ENCODE measurements around the gene DIAPH2. TPM values are rescaled to one million over a fixed set of nuclear protein-coding genes. Genes with fewer than 3 reads are reported as not detected.

DIAPH2 gene
- total RNA-seq, 1 experiment from 2014 or later: 15.9 TPM

DNA sequence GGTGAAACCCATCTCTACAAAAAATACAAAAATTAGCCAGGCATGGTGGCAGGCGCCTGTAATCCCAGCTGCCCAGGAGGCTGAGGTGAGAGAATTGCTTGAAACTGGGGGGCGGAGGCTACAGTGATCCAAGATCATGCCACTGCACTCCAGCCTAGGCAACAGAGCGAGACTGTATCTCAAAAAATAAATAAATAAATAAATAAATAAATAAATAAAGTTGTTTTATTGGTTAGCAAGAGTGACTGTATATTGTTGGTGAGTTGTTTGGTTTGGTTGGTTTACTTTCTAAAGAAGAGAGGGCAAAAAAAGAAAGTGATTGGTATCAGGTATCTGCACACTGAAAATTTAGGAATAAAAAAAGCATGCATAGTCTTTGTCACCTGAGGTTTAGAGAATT, 700.0 kb downstream of the DIAPH2 start:
- Mint-ChIP-seq H3K4me1 (peaks cover 8% of the 10 kb centered on the region), H3K9me3 (no peaks in the 10 kb centered on the region), H3K27ac (no peak overlapping the region), H3K27me3 (ENCODE audit: low read depth) (no peaks in the 10 kb centered on the region), H3K4me3 (no peak overlapping the region), H3K36me3 (peaks cover 29% of the 10 kb centered on the region)
- DNase-seq (ENCODE audit: low spot score) (no peak), ATAC-seq (no peak)
- POLR2A ChIA-PET: no interaction called here
- CTCF ChIA-PET: no interaction called here
- no peak for TF ChIP-seq ZNF263 (CRISPR knock-in tag; IDR thresholded peaks at IDR 0.05; ENCODE audit: low read depth)
- TF ChIP-seq, protein P1, sequence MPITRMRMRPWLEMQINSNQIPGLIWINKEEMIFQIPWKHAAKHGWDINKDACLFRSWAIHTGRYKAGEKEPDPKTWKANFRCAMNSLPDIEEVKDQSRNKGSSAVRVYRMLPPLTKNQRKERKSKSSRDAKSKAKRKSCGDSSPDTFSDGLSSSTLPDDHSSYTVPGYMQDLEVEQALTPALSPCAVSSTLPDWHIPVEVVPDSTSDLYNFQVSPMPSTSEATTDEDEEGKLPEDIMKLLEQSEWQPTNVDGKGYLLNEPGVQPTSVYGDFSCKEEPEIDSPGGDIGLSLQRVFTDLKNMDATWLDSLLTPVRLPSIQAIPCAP (CRISPR knock-in tag; IDR thresholded peaks at IDR 0.05): no peak
- no peak for TF ChIP-seq CREM (CRISPR knock-in tag; IDR thresholded peaks at IDR 0.05)
- TF ChIP-seq, protein P2, sequence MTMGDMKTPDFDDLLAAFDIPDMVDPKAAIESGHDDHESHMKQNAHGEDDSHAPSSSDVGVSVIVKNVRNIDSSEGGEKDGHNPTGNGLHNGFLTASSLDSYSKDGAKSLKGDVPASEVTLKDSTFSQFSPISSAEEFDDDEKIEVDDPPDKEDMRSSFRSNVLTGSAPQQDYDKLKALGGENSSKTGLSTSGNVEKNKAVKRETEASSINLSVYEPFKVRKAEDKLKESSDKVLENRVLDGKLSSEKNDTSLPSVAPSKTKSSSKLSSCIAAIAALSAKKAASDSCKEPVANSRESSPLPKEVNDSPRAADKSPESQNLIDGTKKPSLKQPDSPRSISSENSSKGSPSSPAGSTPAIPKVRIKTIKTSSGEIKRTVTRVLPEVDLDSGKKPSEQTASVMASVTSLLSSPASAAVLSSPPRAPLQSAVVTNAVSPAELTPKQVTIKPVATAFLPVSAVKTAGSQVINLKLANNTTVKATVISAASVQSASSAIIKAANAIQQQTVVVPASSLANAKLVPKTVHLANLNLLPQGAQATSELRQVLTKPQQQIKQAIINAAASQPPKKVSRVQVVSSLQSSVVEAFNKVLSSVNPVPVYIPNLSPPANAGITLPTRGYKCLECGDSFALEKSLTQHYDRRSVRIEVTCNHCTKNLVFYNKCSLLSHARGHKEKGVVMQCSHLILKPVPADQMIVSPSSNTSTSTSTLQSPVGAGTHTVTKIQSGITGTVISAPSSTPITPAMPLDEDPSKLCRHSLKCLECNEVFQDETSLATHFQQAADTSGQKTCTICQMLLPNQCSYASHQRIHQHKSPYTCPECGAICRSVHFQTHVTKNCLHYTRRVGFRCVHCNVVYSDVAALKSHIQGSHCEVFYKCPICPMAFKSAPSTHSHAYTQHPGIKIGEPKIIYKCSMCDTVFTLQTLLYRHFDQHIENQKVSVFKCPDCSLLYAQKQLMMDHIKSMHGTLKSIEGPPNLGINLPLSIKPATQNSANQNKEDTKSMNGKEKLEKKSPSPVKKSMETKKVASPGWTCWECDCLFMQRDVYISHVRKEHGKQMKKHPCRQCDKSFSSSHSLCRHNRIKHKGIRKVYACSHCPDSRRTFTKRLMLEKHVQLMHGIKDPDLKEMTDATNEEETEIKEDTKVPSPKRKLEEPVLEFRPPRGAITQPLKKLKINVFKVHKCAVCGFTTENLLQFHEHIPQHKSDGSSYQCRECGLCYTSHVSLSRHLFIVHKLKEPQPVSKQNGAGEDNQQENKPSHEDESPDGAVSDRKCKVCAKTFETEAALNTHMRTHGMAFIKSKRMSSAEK (CRISPR knock-in tag; IDR thresholded peaks at IDR 0.05; ENCODE audit: borderline replicate concordance): no peak
- TF ChIP-seq, protein P3, sequence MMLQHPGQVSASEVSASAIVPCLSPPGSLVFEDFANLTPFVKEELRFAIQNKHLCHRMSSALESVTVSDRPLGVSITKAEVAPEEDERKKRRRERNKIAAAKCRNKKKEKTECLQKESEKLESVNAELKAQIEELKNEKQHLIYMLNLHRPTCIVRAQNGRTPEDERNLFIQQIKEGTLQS (CRISPR knock-in tag; conservative IDR thresholded peaks at IDR 0.05): no peak
- no peak for TF ChIP-seq ZNF416 (CRISPR knock-in tag; IDR thresholded peaks at IDR 0.05)
- TF ChIP-seq MYBL2 (CRISPR knock-in tag; IDR thresholded peaks at IDR 0.05): no peak
- TF ChIP-seq, protein P4, sequence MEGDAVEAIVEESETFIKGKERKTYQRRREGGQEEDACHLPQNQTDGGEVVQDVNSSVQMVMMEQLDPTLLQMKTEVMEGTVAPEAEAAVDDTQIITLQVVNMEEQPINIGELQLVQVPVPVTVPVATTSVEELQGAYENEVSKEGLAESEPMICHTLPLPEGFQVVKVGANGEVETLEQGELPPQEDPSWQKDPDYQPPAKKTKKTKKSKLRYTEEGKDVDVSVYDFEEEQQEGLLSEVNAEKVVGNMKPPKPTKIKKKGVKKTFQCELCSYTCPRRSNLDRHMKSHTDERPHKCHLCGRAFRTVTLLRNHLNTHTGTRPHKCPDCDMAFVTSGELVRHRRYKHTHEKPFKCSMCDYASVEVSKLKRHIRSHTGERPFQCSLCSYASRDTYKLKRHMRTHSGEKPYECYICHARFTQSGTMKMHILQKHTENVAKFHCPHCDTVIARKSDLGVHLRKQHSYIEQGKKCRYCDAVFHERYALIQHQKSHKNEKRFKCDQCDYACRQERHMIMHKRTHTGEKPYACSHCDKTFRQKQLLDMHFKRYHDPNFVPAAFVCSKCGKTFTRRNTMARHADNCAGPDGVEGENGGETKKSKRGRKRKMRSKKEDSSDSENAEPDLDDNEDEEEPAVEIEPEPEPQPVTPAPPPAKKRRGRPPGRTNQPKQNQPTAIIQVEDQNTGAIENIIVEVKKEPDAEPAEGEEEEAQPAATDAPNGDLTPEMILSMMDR (IDR thresholded peaks at IDR 0.05): no peak
- TF ChIP-seq ESRRA (CRISPR knock-in tag; IDR thresholded peaks at IDR 0.05; ENCODE audit: borderline replicate concordance): no peak

DNA sequence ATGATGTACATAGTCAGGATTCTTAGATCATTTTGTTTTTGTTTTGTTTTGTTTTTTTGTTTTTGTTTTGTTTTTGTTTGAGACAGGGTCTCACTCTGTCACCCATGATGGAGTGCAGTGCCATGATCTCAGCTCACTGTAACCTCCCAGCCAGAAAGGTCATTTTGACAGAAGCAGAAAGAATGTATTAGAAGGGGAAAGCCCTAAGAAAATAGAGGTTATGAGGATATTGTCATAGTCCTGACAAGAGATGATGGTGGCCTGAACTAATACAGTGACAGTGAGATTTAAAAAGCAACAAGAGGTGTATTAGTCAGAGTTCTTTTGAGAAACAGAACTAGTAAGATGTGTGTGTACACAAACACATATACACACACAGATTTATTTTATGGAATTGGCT, 702.4 kb downstream of the DIAPH2 start:
- ChIA-PET POLR2A (no interaction called here), CTCF (no interaction called here)
- Mint-ChIP-seq H3K4me3 (no peak overlapping the region), H3K9me3 (no peaks in the 10 kb centered on the region), H3K27ac (0 out of 2 replicates have a peak overlapping the region, but pooled peaks have one; percentile 3), H3K27me3 (ENCODE audit: low read depth) (no peaks in the 10 kb centered on the region), H3K36me3 (peaks cover 30% of the 10 kb centered on the region), H3K4me1 (no peaks in the 10 kb centered on the region)
- DNase-seq (ENCODE audit: low spot score): no peak
- no peak for ATAC-seq
- TF ChIP-seq SP1 (CRISPR knock-in tag; conservative IDR thresholded peaks at IDR 0.05): no peak
- no peak for TF ChIP-seq SMAD4 (CRISPR knock-in tag; IDR thresholded peaks at IDR 0.05)
- TF ChIP-seq, protein P5, sequence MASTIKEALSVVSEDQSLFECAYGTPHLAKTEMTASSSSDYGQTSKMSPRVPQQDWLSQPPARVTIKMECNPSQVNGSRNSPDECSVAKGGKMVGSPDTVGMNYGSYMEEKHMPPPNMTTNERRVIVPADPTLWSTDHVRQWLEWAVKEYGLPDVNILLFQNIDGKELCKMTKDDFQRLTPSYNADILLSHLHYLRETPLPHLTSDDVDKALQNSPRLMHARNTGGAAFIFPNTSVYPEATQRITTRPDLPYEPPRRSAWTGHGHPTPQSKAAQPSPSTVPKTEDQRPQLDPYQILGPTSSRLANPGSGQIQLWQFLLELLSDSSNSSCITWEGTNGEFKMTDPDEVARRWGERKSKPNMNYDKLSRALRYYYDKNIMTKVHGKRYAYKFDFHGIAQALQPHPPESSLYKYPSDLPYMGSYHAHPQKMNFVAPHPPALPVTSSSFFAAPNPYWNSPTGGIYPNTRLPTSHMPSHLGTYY (CRISPR knock-in tag; IDR thresholded peaks at IDR 0.05): no peak
- TF ChIP-seq MYBL2 (CRISPR knock-in tag; IDR thresholded peaks at IDR 0.05): no peak
- TF ChIP-seq ATF1 (CRISPR knock-in tag; IDR thresholded peaks at IDR 0.05): no peak
- TF ChIP-seq, protein P6, sequence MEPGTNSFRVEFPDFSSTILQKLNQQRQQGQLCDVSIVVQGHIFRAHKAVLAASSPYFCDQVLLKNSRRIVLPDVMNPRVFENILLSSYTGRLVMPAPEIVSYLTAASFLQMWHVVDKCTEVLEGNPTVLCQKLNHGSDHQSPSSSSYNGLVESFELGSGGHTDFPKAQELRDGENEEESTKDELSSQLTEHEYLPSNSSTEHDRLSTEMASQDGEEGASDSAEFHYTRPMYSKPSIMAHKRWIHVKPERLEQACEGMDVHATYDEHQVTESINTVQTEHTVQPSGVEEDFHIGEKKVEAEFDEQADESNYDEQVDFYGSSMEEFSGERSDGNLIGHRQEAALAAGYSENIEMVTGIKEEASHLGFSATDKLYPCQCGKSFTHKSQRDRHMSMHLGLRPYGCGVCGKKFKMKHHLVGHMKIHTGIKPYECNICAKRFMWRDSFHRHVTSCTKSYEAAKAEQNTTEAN (CRISPR knock-in tag; IDR thresholded peaks at IDR 0.05): no peak
- no peak for TF ChIP-seq TEAD4 (CRISPR knock-in tag; IDR thresholded peaks at IDR 0.05)
- TF ChIP-seq, protein P7, sequence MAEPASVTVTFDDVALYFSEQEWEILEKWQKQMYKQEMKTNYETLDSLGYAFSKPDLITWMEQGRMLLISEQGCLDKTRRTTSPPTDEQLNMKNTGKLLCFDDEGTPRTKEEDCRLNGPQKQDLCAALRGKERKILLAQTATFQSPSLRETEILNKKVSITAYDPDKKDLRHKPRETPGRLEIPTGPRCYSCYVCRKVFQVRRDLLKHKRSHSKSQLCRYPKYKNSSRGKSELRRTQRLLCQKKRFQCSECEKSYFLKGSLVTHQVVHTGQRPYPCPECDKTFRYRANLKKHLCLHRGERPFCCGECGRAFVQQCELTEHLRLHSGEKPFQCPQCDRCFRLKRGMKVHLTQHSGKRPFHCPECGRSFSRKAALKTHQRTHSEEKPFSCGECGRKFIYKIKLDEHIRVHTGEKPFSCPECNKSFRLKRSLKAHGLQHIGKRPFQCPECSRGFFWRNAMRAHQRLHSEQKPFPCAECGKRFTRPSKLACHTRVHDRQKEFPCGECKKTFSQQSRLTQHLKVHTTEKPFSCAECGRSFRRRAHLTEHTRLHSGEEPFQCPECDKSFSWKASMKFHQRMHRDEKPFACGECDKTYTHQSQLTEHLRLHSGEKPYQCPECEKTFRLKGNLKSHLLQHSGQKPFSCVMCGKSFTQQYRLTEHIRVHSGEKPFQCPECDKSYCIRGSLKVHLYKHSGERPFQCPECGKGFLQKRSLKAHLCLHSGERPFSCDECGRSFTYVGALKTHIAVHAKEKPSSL (CRISPR knock-in tag; conservative IDR thresholded peaks at IDR 0.05): no peak
- TF ChIP-seq, protein P8, sequence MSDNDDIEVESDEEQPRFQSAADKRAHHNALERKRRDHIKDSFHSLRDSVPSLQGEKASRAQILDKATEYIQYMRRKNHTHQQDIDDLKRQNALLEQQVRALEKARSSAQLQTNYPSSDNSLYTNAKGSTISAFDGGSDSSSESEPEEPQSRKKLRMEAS (CRISPR knock-in tag; IDR thresholded peaks at IDR 0.05): no peak
- TF ChIP-seq, protein P9, sequence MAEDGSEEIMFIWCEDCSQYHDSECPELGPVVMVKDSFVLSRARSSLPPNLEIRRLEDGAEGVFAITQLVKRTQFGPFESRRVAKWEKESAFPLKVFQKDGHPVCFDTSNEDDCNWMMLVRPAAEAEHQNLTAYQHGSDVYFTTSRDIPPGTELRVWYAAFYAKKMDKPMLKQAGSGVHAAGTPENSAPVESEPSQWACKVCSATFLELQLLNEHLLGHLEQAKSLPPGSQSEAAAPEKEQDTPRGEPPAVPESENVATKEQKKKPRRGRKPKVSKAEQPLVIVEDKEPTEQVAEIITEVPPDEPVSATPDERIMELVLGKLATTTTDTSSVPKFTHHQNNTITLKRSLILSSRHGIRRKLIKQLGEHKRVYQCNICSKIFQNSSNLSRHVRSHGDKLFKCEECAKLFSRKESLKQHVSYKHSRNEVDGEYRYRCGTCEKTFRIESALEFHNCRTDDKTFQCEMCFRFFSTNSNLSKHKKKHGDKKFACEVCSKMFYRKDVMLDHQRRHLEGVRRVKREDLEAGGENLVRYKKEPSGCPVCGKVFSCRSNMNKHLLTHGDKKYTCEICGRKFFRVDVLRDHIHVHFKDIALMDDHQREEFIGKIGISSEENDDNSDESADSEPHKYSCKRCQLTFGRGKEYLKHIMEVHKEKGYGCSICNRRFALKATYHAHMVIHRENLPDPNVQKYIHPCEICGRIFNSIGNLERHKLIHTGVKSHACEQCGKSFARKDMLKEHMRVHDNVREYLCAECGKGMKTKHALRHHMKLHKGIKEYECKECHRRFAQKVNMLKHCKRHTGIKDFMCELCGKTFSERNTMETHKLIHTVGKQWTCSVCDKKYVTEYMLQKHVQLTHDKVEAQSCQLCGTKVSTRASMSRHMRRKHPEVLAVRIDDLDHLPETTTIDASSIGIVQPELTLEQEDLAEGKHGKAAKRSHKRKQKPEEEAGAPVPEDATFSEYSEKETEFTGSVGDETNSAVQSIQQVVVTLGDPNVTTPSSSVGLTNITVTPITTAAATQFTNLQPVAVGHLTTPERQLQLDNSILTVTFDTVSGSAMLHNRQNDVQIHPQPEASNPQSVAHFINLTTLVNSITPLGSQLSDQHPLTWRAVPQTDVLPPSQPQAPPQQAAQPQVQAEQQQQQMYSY (CRISPR knock-in tag; IDR thresholded peaks at IDR 0.05): no peak
- no peak for TF ChIP-seq MXD4 (CRISPR knock-in tag; IDR thresholded peaks at IDR 0.05; ENCODE audit: borderline replicate concordance)
- TF ChIP-seq ZNF121 (CRISPR knock-in tag; IDR thresholded peaks at IDR 0.05): no peak
